Hepatocyte (in vitro differentiated cells): ENCODE data around the gene PILRB. TPM values are rescaled to one million over a fixed set of nuclear protein-coding genes. Genes with fewer than 3 reads are reported as not detected.

Experiments
- DNase-seq: peaks from one replicate; pipeline ENCODE4 v3.0.0-alpha.2; 2016; ENCODE audit warnings: low spot score
- H2AFZ ChIP-seq: fragments of 200-600 bp; sonication (generic); 2 replicates; pipeline ENCODE4 v1.6.0; 2016; ENCODE audit warnings: antibody characterized with exemption, mild to moderate bottlenecking
- H3K27ac ChIP-seq: fragments of 200-600 bp; sonication (generic); 2 replicates; pipeline ENCODE4 v1.5.1; 2016; ENCODE audit warnings: mild to moderate bottlenecking
- H3K27me3 ChIP-seq: fragments of 200-600 bp; sonication (generic); 2 replicates; pipeline ENCODE4 v1.6.1; 2016
- H3K36me3 ChIP-seq: fragments of 200-600 bp; sonication (generic); replicated peaks from 2 replicates; pipeline ENCODE4 v1.5.1; 2016; ENCODE audit warnings: low read depth; ENCODE audit not compliant: insufficient read depth
- H3K4me1 ChIP-seq: fragments of 200-600 bp; sonication (generic); 2 replicates; pipeline ENCODE4 v1.5.1; 2016; ENCODE audit warnings: mild to moderate bottlenecking, moderate library complexity; ENCODE audit not compliant: insufficient read depth
- H3K4me2 ChIP-seq: fragments of 200-600 bp; sonication (generic); 2 replicates; pipeline ENCODE4 v1.6.0; 2016
- H3K4me3 ChIP-seq: fragments of 200-600 bp; sonication (generic); 2 replicates; pipeline ENCODE4 v1.5.1; 2016; ENCODE audit warnings: mild to moderate bottlenecking
- H3K79me2 ChIP-seq: fragments of 200-600 bp; sonication (generic); 2 replicates; pipeline ENCODE4 v1.6.0; 2017; ENCODE audit warnings: mild to moderate bottlenecking
- H3K9me2 ChIP-seq: fragments of 200-600 bp; sonication (generic); replicated peaks from 2 replicates; pipeline ENCODE4 v1.6.0; 2017; ENCODE audit warnings: mild to moderate bottlenecking; ENCODE audit not compliant: insufficient read depth
- H3K9me3 ChIP-seq: fragments of 200-600 bp; sonication (generic); 2 replicates; pipeline ENCODE4 v1.5.1; 2016; ENCODE audit warnings: low read depth, mild to moderate bottlenecking
- H4K20me1 ChIP-seq: fragments of 200-600 bp; sonication (generic); 2 replicates; pipeline ENCODE4 v1.6.0; 2016; ENCODE audit warnings: mild to moderate bottlenecking; ENCODE audit not compliant: insufficient read depth, poor library complexity, severe bottlenecking
- CTCF ChIP-seq: fragments of 200-600 bp; sonication (generic); IDR thresholded peaks from 2 replicates; pipeline ENCODE4 v1.5.1; 2016; ENCODE audit warnings: antibody characterized with exemption, mild to moderate bottlenecking; ENCODE audit not compliant: poor library complexity
- EZH2 ChIP-seq: fragments of 200-600 bp; sonication (generic); IDR thresholded peaks from 2 replicates; pipeline ENCODE4 v1.6.1; 2016; ENCODE audit warnings: antibody characterized with exemption, mild to moderate bottlenecking, borderline replicate concordance
- EZH2phosphoT487 ChIP-seq: fragments of 200-600 bp; sonication (generic); IDR thresholded peaks from one replicate; pipeline ENCODE4 v1.6.1; 2018; ENCODE audit warnings: antibody characterized with exemption, mild to moderate bottlenecking, low read depth, moderate library complexity; ENCODE audit not compliant: unreplicated experiment, severe bottlenecking
- WGBS: methylation state at CpG from one replicate; pipeline ENCODE4 v1.1.6; 2016; ENCODE audit warnings: low lambda C conversion rate; ENCODE audit errors: missing lambda C conversion rate; 5-methylcytosine and 5-hydroxymethylcytosine counted together
- polyA plus RNA-seq: library from polyadenylated mRNA; unstranded; fragments of >200 nt; fragmentation: Nextera tagmentation; extraction: Ambion mirVana; gene quantifications from 2 replicates; pipeline ENCODE4 v1.2.1, GENCODE V29; 2016
- total RNA-seq: library from RNA; depleted of rRNA; stranded (reverse); fragments of >200 nt; gene quantifications from 2 replicates; pipeline ENCODE4 v1.2.3, GENCODE V29; 2014

The PILRB gene
- total and polyA plus RNA-seq, 2 experiments from 2014 or later = 33.2 to 37.4 TPM

DNA sequence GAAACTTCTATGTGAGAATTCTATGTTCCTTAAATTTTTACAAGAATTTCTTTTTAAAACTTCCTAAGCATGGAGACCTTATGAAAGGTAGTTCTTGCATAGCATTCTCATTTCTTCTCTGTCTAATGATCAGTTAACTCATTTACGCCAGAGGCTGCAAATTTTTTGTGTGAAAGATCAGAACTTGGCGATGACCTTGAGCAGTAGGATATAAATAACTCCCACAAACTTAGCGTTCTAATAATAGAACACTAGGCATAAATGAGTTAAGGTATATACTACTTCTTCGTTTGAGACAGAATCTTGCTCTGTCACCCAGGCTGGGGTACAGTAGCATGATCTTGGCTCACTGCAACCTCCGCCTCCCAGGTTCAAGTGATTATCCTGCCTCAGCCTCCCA, 29.0 kb downstream of the PILRB start:
- no peak overlapping the region for H3K4me2 ChIP-seq
- no peak overlapping the region for H3K4me3 ChIP-seq
- 91% methylated on average over 5 of the region's 5 CpGs for WGBS
- no peaks in the 10 kb centered on the region for H4K20me1 ChIP-seq
- no peak overlapping the region for H2AFZ ChIP-seq
- no peaks in the 10 kb centered on the region for H3K79me2 ChIP-seq
- DNase-seq = no peak
- TF ChIP-seq CTCF (no peak), EZH2phosphoT487 (no peak), EZH2 (no peak)
- H3K27me3 ChIP-seq = peaks cover 3% of the 10 kb centered on the region
- H3K4me1 ChIP-seq = no peaks in the 10 kb centered on the region
- no peaks in the 10 kb centered on the region for H3K36me3 ChIP-seq
- H3K9me2 ChIP-seq = no peaks in the 10 kb centered on the region
- no peak overlapping the region for H3K27ac ChIP-seq
- no peaks in the 10 kb centered on the region for H3K9me3 ChIP-seq

- H3K9me3 ChIP-seq = no peaks in the 10 kb centered on the region
- no peaks in the 10 kb centered on the region for H4K20me1 ChIP-seq
- no peaks in the 10 kb centered on the region for H3K9me2 ChIP-seq
- no peak overlapping the region for H3K4me2 ChIP-seq
- H3K27ac ChIP-seq = no peak overlapping the region
- no peaks in the 10 kb centered on the region for H3K36me3 ChIP-seq
- 67% methylated on average over 2 of the region's 2 CpGs for WGBS
- peaks cover 3% of the 10 kb centered on the region for H3K27me3 ChIP-seq
- H2AFZ ChIP-seq = no peak overlapping the region
- H3K4me3 ChIP-seq = no peak overlapping the region
- TF ChIP-seq EZH2phosphoT487 (no peak), EZH2 (no peak), CTCF (no peak)
- H3K4me1 ChIP-seq = no peaks in the 10 kb centered on the region
- no peaks in the 10 kb centered on the region for H3K79me2 ChIP-seq
- no peak for DNase-seq
Observed at GRCh38 chr7:100387695-100388094, 29.8 kb downstream of the PILRB start.

DNA sequence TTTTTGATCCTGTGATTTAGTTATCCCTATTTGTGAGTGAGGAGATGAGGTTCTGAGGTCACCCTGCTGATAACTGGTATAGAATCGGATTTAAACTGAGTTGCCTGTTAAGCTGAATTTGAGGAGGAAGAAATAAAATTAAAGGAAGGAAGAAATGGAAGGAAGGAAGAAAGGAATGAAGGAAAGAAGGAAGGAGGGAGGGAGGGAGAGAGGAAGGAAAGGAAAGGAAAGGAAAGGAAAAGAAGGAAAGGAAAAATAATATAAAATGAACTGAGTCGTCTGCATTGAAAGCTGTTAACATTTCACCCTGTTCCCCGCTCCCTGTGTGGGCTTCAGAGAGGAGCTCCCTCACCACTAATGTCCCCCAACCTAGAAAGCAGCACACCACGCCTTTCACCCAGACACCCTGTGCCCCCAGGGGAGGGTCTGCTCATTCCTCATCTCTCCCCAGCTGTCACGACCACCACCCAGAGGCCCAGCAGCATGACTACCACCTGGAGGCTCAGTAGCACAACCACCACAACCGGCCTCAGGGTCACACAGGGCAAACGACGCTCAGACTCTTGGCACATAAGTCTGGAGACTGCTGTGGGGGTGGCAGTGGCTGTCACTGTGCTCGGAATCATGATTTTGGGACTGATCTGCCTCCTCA, 31.6 kb downstream of the PILRB start:
- peaks cover 3% of the 10 kb centered on the region for H3K27me3 ChIP-seq
- H3K9me2 ChIP-seq = no peaks in the 10 kb centered on the region
- H3K4me1 ChIP-seq = no peaks in the 10 kb centered on the region
- WGBS = 74% methylated on average over 9 of the region's 9 CpGs
- H3K79me2 ChIP-seq = no peaks in the 10 kb centered on the region
- H3K4me2 ChIP-seq = no peak overlapping the region
- no peak for TF ChIP-seq EZH2phosphoT487
- no peak for TF ChIP-seq EZH2
- TF ChIP-seq CTCF = no peak
- H3K27ac ChIP-seq = no peak overlapping the region
- H3K36me3 ChIP-seq = no peaks in the 10 kb centered on the region
- no peaks in the 10 kb centered on the region for H3K9me3 ChIP-seq
- no peak for DNase-seq
- H2AFZ ChIP-seq = no peak overlapping the region
- no peak overlapping the region for H3K4me3 ChIP-seq
- no peaks in the 10 kb centered on the region for H4K20me1 ChIP-seq
